Activated CD4-positive, alpha-beta T cell treated with anti-CD3 and anti-CD28 coated beads, Interleukin-2, amount 50 U/mL, for 48 hours (primary cell): ENCODE measurements around the gene CAPN1.

Experiments used
- DNase-seq, 2 experiments: peaks; one replicate each; pipeline ENCODE4 v3.0.0-alpha.2; 2020

CAPN1 gene

DNA sequence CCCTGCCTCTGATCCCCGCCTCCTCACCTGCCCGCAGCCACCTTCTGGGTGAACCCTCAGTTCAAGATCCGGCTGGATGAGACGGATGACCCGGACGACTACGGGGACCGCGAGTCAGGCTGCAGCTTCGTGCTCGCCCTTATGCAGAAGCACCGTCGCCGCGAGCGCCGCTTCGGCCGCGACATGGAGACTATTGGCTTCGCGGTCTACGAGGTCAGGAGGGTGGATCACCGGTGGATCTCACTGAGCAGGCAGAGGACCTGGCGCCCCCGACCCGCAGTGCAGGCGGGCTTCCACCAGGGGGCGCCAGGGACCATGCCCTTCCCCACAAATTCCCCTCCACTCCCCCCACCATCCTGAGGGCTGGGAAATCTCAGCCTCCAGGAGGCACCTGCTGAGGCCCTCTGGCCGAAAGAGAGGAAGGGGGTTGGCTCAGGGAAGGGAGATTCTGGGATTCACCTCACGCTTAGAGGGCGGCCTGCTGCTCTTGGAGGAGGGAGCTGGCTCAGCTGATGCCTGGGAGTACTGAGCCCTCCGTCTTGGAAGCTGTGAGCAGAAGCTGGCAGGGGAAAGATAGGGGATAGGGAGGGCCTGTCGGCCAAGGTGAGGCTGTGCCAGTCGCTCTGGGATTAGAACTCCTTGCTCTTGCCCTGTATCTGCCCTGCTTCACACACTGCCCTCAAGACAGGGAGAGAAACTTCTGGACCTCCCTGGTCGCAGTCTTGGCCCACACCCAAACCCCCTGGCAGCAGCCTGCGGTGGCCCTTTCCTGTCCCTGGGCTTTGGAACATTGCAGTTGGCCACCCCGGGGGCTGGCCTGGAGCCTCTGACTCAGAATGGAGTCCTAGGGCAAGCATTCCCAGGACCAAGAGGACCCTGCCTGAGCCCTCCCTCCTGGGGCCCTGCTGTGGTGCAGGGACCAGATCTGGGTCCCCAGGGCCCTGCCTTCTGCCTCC is 23.2 kb downstream of the CAPN1 start:
- peak; percentile 48 to 60 for DNase-seq

DNA sequence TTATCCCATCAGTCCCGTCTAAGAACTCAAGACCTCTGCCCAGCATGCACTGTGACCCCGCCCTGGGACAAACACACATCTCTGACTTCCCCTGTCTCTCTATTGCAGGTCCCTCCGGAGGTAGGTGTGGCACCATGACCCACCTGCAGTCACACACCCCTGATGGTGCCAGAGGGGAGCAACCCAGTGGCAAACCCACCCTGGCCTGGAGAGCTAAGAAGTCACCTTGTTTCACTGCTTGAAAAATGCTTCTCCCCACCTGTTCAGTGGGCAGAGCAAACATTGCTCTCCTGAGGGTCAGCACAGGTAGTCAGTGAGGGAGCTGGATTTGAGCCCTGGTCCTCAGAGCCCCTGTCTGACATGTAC is 23.9 kb downstream of the CAPN1 start:
- no peak for DNase-seq

DNA sequence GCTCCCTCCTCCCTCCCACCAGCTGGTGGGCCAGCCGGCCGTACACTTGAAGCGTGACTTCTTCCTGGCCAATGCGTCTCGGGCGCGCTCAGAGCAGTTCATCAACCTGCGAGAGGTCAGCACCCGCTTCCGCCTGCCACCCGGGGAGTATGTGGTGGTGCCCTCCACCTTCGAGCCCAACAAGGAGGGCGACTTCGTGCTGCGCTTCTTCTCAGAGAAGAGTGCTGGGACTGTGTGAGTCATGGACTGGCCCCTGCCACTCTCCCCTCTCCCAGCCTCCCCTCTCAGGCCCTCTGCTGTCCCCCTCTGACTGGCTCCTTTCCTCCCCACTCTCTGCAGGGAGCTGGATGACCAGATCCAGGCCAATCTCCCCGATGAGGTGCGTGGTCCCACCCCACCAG is 24.7 kb downstream of the CAPN1 start:
- no peak for DNase-seq

DNA sequence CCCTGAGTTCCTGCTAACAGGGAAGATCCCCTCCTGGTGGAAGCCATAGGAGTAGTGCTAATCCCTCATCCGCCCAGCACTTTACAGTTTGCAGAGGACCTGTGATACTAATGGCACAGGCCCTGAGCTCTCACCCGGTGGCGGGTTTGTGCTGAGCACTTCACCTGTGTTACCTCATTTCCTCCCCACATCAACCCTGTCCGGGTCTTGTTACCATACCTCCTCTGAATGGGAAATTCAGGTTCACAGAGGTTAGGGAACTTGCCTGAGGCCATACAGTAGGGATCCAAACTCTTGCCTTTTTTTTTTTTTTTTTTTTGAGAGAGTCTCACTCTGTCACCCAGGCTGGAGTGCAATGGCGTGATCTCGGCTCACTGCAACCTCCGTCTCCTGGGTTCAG is 25.2 kb downstream of the CAPN1 start:
- DNase-seq = no peak

DNA sequence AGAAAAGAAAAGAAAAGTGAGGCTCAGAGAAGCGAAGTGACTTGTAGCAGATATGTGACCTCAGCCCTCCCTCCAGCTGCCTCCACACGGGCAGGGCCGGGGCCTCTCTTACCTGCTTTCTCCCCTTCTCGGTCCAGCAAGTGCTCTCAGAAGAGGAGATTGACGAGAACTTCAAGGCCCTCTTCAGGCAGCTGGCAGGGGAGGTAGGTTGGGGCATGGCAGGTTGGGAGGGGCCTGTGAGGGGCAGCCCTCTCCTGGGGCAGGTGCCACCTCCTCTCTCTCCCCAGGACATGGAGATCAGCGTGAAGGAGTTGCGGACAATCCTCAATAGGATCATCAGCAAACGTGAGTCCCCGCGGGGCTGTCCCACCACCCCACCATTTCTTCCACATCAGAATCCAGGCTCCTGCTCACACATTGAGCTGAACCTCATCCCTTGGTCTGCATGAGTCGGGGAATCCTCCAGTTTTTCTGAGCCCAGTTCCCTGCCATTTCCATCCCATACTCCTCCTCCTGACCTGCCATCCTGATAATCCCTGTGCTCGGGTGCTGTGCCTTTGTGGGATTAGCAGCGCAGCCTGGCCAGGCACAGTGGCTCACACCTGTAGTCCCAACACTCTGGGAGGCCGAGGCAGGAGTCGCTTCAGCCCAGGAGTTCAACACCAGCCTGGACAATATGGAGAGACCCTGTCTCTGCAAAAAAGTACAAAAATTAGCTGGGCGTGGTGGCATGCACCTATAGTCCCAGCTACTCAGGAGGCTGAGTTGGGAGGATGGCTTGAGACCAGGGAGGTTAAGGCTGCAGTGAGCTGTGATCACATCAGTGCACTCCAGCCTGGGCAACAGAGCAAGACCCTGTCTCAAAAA is 26.4 kb downstream of the CAPN1 start:
- no peak for DNase-seq

DNA sequence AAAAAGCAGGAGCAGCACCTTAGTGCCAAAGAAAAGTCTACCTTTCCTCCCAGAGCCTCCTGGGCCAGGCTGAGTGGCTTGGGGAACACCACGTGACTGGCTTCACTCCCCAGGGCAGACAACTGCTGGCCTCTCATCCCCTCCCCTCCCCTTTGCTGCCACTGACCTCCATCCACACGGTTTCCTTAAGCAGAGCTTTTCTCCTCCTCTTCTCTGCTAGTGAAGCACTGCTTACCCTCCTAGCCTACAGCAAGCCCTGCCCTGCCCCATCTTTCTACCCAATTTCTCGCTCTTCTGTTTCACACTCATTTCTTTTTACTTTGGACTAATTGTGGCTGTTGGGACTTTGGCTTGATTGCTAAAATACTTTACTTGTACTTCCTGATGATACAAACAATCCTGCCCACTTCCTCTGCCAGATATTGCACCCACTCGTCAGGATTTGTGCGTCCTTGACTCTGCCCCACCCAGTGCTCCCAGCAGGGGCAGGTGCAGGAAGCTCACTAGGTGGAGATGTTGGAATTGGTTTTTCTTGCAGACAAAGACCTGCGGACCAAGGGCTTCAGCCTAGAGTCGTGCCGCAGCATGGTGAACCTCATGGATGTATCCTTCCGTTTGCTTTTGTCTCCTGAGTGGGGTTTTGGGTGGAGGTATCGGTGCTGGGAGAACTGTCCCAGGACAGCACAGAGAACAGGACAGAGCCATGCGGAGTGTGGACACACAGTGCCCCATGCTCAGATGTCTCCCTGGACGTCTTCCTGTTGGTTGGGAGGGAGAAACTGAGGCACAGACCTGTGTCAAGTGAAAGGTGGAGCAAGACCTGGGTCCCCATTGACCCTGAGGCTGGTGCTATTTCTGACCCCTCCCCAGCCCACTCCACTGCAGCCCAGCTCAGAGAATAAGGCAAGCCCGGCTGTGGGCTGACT is 27.3 kb downstream of the CAPN1 start:
- no peak for DNase-seq

DNA sequence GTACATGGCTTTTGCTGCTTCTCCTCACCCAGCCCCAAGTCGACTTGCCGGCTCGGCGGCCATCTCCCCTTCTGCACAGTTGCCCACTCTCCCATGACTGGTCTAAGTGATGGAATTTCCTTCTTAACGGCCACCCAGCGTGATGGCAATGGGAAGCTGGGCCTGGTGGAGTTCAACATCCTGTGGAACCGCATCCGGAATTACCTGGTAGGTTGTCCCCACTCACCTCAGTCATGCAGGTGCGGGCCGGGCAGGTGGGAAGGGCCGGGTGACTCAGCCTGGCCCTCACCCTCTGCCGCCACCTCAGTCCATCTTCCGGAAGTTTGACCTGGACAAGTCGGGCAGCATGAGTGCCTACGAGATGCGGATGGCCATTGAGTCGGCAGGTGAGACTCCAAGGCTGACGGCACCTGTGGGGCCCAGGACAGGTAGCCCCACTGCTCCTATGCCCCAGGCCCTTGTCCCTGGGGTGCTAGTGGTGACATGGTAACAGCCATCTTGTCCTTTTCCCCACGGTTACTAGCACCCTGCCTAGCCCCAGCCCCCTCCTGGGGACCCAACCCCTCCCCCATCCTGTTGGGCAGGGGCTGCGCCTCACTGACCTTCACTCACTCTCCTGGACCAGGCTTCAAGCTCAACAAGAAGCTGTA is 28.1 kb downstream of the CAPN1 start:
- no peak for DNase-seq

DNA sequence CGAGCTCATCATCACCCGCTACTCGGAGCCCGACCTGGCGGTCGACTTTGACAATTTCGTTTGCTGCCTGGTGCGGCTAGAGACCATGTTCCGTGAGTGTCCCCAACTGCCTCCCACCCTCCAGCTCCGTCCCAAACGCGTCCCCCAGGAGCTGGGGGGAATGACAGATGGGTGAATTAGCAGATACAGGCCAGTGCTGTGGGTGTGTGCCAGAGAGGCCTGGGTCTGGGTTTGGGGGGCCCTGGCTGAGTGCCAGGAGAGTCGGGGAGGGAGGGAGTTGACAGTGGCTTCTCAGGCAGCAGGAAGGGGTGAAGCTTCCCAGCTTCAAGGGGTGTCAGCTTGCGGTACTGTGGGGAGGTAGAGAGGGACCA is 28.6 kb downstream of the CAPN1 start:
- DNase-seq = no peak

DNA sequence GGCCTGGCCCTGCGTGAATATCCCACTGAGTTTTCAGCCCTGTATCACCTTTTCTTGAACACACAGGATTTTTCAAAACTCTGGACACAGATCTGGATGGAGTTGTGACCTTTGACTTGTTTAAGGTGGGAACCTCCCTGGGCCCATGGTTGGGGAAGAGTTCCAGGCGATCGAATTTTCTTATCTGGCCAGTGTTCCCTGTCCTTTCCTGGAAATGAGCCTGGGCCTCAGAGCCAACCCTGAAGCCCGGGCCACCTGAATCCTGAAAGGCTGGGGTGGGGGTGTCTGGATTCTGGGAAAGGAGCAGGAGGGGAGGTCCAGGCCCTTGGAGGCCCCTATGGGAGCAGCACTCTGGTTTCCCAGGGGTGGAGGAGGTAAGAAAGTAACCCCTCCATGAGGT is 29.0 kb downstream of the CAPN1 start:
- no peak for DNase-seq

DNA sequence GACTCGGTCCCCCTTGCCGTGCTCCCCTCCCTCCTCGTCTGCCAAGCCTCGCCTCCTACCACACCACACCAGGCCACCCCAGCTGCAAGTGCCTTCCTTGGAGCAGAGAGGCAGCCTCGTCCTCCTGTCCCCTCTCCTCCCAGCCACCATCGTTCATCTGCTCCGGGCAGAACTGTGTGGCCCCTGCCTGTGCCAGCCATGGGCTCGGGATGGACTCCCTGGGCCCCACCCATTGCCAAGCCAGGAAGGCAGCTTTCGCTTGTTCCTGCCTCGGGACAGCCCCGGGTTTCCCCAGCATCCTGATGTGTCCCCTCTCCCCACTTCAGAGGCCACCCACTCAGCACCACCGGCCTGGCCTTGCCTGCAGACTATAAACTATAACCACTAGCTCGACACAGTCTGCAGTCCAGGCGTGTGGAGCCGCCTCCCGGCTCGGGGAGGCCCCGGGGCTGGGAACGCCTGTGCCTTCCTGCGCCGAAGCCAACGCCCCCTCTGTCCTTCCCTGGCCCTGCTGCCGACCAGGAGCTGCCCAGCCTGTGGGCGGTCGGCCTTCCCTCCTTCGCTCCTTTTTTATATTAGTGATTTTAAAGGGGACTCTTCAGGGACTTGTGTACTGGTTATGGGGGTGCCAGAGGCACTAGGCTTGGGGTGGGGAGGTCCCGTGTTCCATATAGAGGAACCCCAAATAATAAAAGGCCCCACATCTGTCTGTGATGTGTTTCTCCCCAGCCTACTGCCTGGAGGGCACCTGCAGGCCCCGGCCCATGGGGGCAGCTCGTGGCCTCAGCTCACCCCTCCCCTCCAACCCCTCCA is 29.8 kb downstream of the CAPN1 start:
- DNase-seq = no peak

DNA sequence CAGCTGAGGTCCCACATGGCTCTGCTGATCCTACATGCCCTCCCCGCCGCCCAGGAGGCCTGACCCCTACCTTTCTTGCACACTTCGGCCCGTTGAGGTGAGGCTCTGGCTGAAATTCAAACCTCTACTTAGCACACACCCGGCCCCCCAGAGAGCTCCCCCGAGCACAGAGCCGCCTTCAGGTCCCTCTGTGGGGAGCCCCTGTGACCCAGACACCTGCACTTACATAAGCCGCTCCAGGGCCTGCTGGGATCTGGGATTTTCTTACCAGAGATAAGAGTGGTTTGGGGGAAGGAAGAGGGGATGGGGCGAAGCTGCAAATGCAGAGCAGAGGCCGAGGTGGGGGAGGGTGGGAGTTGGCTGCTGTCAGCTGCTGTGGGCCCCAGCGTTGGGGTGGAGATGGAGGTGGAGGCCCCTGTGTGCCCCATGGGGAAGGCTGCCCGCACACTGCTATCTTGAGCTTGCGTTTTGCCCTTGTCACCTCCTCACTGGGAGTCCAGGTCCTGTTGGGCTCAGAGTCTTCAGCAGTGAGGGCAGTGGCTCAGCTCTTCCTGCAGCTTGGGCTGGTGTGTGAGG is 30.6 kb downstream of the CAPN1 start:
- DNase-seq = no peak

DNA sequence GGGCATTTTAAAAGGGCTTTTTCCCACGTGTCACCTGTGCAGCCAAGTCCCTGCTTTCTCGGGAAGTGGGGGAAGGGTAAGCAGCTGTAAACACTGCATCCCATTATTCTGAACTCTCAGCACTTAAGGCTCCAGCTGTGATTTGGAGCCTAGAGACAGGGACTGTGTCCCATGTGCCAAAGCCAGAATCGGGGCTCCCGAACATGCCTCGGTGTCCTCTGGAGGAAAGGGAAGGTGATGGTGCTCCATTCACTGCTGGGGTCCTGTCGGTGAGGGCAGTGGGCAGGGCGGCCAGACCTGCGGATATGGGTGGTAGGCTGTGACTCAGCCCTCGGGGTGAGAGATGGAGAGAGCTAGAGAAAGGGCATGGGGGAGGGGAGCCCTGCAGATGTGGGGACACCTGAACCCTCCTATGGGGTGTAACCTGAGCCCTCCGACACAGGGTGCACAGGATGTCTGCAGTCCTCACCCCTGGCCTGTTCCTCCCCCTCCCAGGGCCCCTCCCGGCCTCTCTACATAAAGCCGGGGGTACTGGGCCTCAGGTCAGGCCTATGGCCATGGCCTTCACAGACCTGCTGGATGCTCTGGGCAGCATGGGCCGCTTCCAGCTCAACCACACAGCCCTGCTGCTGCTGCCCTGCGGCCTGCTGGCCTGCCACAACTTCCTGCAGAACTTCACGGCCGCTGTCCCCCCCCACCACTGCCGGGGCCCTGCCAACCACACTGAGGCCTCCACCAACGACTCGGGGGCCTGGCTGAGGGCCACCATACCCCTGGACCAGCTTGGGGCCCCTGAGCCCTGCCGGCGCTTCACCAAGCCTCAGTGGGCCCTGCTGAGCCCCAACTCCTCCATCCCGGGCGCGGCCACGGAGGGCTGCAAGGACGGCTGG is 31.8 kb downstream of the CAPN1 start:
- no peak for DNase-seq

DNA sequence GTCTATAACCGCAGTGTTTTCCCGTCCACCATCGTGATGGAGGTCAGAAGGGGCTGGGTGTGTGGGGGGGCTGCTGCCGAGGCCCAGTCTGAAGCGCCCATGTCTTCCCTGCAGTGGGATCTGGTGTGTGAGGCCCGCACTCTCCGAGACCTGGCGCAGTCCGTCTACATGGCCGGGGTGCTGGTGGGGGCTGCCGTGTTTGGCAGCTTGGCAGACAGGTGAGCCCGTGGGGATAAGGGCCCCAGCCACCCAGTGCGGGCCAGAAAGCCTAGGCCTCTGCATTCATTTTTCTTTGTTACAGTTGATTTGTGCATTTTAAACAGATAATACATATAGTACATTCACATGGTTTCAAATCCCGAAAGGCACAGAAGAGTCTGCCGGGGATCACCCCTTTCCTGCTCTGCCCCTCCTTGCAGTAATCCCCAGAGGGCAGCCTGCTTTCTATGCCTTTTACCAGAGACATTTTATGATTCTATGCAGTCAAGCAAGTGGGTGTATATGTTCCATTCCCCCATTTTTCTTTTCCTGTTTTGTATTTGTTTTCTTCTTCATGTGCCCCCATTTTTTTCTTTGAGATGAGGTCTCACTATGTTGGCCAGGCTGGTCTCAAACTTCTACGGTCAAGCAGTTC is 32.6 kb downstream of the CAPN1 start:
- DNase-seq = no peak

DNA sequence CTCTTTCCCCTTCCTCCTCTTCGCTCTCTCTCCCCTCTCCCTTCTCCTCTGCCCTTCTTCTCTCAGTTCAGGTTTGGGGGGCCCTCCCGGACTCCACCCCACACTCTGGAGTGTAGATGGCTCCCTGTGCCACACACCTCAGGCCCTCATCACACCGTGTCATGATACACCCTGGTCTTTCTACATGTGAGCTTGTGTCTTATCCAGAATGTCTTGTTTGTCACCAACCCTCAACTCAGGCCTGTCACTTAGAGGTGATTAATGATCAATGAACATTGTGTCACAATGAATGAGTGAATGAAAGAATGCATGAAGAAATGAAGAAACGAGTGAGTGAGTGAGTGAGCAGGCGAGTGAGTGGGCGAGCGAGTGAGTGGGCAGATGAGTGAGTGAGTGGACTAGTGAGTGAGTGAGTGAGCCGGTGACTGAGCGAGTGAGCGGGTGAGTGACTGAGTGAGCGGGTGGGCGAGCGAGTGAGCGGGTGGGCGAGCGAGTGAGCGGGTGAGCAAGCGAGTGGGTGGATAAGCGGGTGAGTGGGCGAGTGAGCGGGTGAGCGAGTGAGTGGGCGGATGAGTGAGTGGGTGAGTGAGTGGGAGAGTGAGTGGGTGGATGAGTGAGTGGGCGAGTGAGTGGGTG is 33.8 kb downstream of the CAPN1 start:
- peak; percentile 34 for DNase-seq

DNA sequence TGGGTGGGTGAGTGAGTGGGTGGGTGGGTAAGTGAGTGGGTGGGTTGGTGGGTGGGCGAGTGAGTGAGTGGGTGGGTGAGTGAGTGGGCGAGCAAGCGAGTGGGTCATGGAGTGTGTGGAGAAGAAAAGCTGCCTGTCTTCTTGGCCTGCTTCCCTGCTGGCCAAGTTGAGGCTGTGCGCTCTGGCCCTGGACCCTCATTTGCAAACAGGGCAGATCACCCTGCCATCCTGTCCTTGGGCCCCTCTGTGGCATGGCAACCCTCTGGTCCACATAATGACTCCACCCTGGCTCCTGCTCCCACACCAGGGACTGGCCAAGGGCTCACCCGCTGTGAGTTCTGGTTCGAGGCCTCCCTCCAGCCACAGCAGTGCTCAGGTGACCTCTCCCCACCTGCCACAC is 35.1 kb downstream of the CAPN1 start:
- DNase-seq = no peak

DNA sequence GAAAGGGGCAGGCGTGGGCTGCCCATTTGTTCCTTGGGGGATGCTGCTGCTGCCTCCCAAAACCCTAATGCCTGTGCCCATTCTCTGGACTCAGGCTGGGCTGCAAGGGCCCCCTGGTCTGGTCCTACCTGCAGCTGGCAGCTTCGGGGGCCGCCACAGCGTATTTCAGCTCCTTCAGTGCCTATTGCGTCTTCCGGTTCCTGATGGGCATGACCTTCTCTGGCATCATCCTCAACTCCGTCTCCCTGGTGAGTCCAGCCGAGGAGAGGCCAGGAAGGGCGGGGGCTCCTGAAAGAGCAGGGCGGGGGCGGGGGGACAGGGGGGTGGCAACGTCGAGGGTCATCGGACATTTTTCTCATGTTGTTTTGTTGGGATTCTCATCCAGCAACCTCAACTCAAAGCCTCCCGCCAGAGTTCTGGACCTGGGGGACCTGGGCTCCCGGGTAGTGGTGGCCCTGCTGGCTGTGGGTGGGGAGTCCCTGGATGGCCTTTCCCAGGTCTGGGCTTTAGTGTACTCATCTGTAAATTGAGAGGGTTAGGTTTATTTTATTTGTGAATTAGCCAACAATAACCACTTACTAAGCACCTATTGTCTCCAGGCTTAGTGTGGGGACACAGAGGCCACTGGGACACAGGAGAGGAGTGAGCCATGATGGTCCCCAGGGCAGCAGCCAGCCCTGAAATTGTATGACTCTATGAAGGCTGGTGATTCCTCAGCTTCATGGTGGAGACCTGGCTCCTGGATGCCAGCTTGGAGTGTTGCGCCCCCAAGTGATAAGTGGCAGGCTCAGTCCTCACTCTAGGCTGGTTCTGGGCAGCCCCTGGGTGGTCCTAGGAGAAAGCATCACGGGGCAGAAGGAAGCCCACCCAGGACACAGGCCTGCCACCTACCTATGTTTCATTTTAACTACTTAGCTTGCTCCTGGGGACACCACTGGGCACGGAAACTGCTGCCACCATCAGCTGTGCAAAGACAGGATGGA is 36.0 kb downstream of the CAPN1 start:
- no peak for DNase-seq

DNA sequence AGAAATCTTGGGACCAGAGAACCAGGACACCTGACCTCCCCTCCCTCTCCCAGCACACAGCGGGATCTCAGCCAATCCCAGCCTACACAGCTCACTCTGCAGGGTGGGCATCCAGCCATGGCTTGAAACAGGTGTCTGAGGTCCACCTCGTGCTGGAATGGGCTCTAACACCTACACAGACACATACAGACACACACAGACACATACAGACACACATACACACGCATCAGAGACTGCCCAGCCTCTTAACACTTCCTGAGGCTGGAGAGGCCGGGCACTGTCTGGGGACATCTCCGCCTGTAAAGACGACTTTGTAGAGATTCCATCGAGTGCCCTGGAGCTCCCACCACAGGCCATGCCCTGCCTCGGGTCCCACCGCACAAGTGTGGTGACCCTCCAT is 36.7 kb downstream of the CAPN1 start:
- no peak for DNase-seq

DNA sequence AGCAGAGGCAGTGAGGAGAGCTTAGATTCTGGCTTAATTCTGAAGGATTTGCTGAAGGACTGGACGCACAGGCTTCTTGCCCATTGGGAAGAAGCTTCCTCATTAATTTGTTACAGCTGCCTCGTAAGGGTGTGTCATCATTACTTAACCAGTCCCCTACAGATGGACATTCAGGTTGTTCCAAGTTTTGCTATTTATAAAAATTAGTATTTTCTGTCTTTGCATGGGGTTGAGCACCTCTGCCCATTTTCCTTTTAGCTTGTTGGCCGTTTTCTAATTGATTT is 38.1 kb downstream of the CAPN1 start:
- DNase-seq = no peak
